ENCODE results near the gene PON3.

PON3 gene

GRCh38 chr7:95396136-95397032 is at the start of gene PON3:
Gene PON3 (minus strand): TSS chr7:95396375. CDS start chr7:95396350, 25 bp downstream.
- DNase-seq = no peak

GRCh38 chr7:95444796-95445195 is 48.6 kb upstream of the PON3 start:
- DNase-seq = no peak

GRCh38 chr7:95441042-95441823 is 45.1 kb upstream of the PON3 start:
- DNase-seq = no peak

- DNase-seq = no peak
Measured at GRCh38 chr7:95440394-95441038, 44.3 kb upstream of the PON3 start.

GRCh38 chr7:95436407-95436806 is 40.2 kb upstream of the PON3 start:
- no peak for DNase-seq

- no peak for DNase-seq
Measured at GRCh38 chr7:95435422-95435780, 39.2 kb upstream of the PON3 start.

- DNase-seq = peak; percentile 44 to 66
Measured at GRCh38 chr7:95434557-95435421, 38.6 kb upstream of the PON3 start, which contains the start of gene PON2. Gene PON2 (minus strand): TSS chr7:95435028. CDS start chr7:95434951, 77 bp downstream.

- no peak for DNase-seq
Measured at GRCh38 chr7:95433952-95434556, 37.9 kb upstream of the PON3 start.

- no peak for DNase-seq
Measured at GRCh38 chr7:95433129-95433528, 37.0 kb upstream of the PON3 start.

- DNase-seq = no peak
Measured at GRCh38 chr7:95432606-95433005, 36.4 kb upstream of the PON3 start.

GRCh38 chr7:95430864-95431263 is 34.7 kb upstream of the PON3 start:
- DNase-seq = no peak

GRCh38 chr7:95429241-95429990 is 33.2 kb upstream of the PON3 start:
- no peak for DNase-seq

GRCh38 chr7:95427914-95428516 is 31.8 kb upstream of the PON3 start:
- no peak for DNase-seq

- DNase-seq = no peak
Measured at GRCh38 chr7:95427166-95427565, 31.0 kb upstream of the PON3 start.

GRCh38 chr7:95425694-95426093 is 29.5 kb upstream of the PON3 start:
- no peak for DNase-seq

GRCh38 chr7:95424716-95425115 is 28.5 kb upstream of the PON3 start:
- DNase-seq = no peak

GRCh38 chr7:95421847-95422444 is 25.8 kb upstream of the PON3 start:
- DNase-seq = no peak

- no peak for DNase-seq
Measured at GRCh38 chr7:95421000-95421846, 25.0 kb upstream of the PON3 start.

- no peak for DNase-seq
Measured at GRCh38 chr7:95412075-95412474, 15.9 kb upstream of the PON3 start.
